ENCODE results near the gene NHLRC4. TPM values are rescaled to one million over a fixed set of nuclear protein-coding genes. Genes with fewer than 3 reads are reported as not detected.
A peak's percentile ranks its signal among the peaks of the same experiment; 100 is the strongest.

NHLRC4 gene
- total RNA-seq, 2 donors from 2014 or later: 2.0 to 3.2 TPM

- no peak overlapping the region for H3K27ac ChIP-seq
- H3K9me3 ChIP-seq: no peaks in the 10 kb centered on the region
- DNase-seq (ENCODE audit: low spot score): no peak
- ATAC-seq (ENCODE audit: insufficient number of reproducible peaks, low FRiP score, low read depth): no peak
- H3K4me1 ChIP-seq (ENCODE audit: control insufficient read depth in 1 of 2, low read depth in 2 of 2): peaks cover 0 to under 1% of the 10 kb centered on the region in 2 donors
- no peaks in the 10 kb centered on the region for H3K27me3 ChIP-seq (replicated peaks; ENCODE audit: insufficient read depth)
- TF ChIP-seq CTCF (IDR thresholded peaks at IDR 0.05): no peak
- H3K36me3 ChIP-seq: no peaks in the 10 kb centered on the region
- no peak overlapping the region for H3K4me3 ChIP-seq
Observed at GRCh38 chr16:576823-577201, 10.0 kb downstream of the NHLRC4 start.

GRCh38 chr16:577796-578195, 11.0 kb downstream of the NHLRC4 start:
- DNase-seq (ENCODE audit: low spot score) (no peak), ATAC-seq (ENCODE audit: insufficient number of reproducible peaks, low FRiP score, low read depth) (no peak)
- Histone ChIP-seq H3K4me3 (no peak overlapping the region), H3K27ac (no peak overlapping the region), H3K9me3 (no peaks in the 10 kb centered on the region), H3K27me3 (replicated peaks; ENCODE audit: insufficient read depth) (no peaks in the 10 kb centered on the region), H3K4me1 (ENCODE audit: control insufficient read depth in 1 of 2, low read depth in 2 of 2) (no peaks in the 10 kb centered on the region), H3K36me3 (no peaks in the 10 kb centered on the region)
- TF ChIP-seq CTCF (IDR thresholded peaks at IDR 0.05): no peak

- DNase-seq (ENCODE audit: low spot score) (no peak), ATAC-seq (ENCODE audit: insufficient number of reproducible peaks, low FRiP score, low read depth) (no peak)
- Histone ChIP-seq H3K27ac (no peak overlapping the region), H3K9me3 (no peaks in the 10 kb centered on the region), H3K36me3 (no peaks in the 10 kb centered on the region), H3K4me1 (ENCODE audit: control insufficient read depth in 1 of 2, low read depth in 2 of 2) (no peaks in the 10 kb centered on the region), H3K27me3 (replicated peaks; ENCODE audit: insufficient read depth) (no peaks in the 10 kb centered on the region), H3K4me3 (no peak overlapping the region)
- no peak for TF ChIP-seq CTCF (IDR thresholded peaks at IDR 0.05)
Observed at GRCh38 chr16:578232-578869, 11.5 kb downstream of the NHLRC4 start.

- H3K27me3 ChIP-seq (replicated peaks; ENCODE audit: insufficient read depth): no peaks in the 10 kb centered on the region
- H3K36me3 ChIP-seq: no peaks in the 10 kb centered on the region
- H3K4me3 ChIP-seq: no peak overlapping the region
- ATAC-seq (ENCODE audit: insufficient number of reproducible peaks, low FRiP score, low read depth) (no peak), DNase-seq (ENCODE audit: low spot score) (no peak)
- TF ChIP-seq CTCF (IDR thresholded peaks at IDR 0.05): peak; percentile 58
- no peak overlapping the region for H3K27ac ChIP-seq
- no peaks in the 10 kb centered on the region for H3K4me1 ChIP-seq (ENCODE audit: control insufficient read depth in 1 of 2, low read depth in 2 of 2)
- no peaks in the 10 kb centered on the region for H3K9me3 ChIP-seq
Observed at GRCh38 chr16:578870-579405, 12.1 kb downstream of the NHLRC4 start.

- ATAC-seq (ENCODE audit: insufficient number of reproducible peaks, low FRiP score, low read depth) (no peak), DNase-seq (ENCODE audit: low spot score) (no peak)
- no peaks in the 10 kb centered on the region for H3K36me3 ChIP-seq
- no peak for TF ChIP-seq CTCF (IDR thresholded peaks at IDR 0.05)
- no peak overlapping the region for H3K27ac ChIP-seq
- no peaks in the 10 kb centered on the region for H3K4me1 ChIP-seq (ENCODE audit: control insufficient read depth in 1 of 2, low read depth in 2 of 2)
- H3K27me3 ChIP-seq (replicated peaks; ENCODE audit: insufficient read depth): no peaks in the 10 kb centered on the region
- H3K4me3 ChIP-seq: no peak overlapping the region
- H3K9me3 ChIP-seq: no peaks in the 10 kb centered on the region
Observed at GRCh38 chr16:580141-580945, 13.5 kb downstream of the NHLRC4 start.

Data from thoracic aorta (tissue), 2 donors.